GM18951 (cell line): Measurements from ENCODE around the gene MARVELD3.

Experiments
- POLR2A ChIP-seq: IDR thresholded peaks from 4 replicates; pipeline ENCODE4 v1.6.1; 2011; ENCODE audit warnings: mild to moderate bottlenecking; ENCODE audit not compliant: insufficient read length, insufficient read depth; ENCODE audit errors: extremely low read depth
- in situ Hi-C: fragments of 300-500 bp; cut with MboI; formaldehyde crosslinking; loops from one replicate; pipeline ENCODE4 v1.12.0; 2022; ENCODE audit warnings: low sequenced_read_pairs, mixed read lengths, inconsistent platforms; ENCODE audit not compliant: unreplicated experiment

Gene MARVELD3

DNA sequence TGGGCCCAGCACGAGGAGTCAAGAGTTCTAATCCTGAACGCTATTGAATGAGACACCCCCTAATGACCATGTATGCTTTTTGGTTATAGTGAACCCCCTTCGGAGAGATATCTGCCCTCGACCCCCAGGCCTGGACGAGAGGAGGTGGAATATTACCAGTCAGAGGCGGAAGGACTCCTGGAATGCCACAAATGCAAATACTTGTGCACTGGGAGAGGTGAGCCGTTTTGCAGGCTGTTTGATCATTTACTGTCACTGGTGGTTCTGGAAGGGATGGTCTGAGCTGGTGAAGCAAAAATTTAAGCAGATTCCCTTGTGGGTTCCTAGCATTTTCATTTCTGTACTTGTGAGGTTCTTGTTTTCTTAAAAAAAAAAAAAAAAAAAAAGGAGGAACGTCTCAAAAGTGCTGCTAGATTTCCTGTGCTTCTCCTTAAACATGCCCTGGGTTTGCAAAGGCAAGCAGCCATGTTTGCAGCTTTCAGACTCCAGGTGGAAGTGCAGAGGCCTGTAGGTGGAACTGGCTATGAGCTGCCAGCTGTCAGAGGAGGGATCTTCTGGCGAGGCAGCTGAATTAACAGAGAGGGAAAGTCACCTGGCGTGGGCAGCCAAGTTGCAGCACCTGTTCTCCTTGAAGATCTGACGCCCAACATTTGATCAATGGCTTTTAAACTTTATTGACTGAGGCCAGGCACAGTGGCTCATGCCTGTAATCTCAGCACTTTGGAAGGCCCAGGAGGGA lies 3.5 kb downstream of the MARVELD3 start:
- TF ChIP-seq POLR2A: no peak
- in situ Hi-C loops: no loop called here

- no peak for TF ChIP-seq POLR2A
- in situ Hi-C loops: no loop called here
Observed at GRCh38 chr16:71630808-71631207, 4.8 kb downstream of the MARVELD3 start.

DNA sequence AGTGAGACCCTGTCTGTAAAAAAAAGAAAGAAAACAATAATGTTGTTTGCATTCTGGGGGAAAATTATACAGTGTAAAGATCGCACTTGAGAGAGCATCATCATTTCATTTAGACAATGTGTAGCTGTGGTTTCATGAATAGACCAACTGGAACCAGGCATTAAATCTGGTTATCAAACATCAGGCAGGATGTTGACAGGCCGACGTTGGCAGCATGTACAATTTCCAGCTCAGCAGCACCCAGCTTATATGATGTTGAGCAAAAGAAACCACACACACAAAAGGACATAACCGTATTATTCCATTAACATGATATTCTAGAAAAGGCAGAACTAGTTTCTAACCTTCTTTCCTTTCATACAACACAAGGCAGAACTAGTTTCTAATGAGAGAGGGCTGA lies 5.8 kb downstream of the MARVELD3 start:
- no peak for TF ChIP-seq POLR2A
- in situ Hi-C loops: no loop called here

- no peak for TF ChIP-seq POLR2A
- in situ Hi-C loops: no loop called here
Observed at GRCh38 chr16:71635632-71636031, 9.6 kb downstream of the MARVELD3 start.

DNA sequence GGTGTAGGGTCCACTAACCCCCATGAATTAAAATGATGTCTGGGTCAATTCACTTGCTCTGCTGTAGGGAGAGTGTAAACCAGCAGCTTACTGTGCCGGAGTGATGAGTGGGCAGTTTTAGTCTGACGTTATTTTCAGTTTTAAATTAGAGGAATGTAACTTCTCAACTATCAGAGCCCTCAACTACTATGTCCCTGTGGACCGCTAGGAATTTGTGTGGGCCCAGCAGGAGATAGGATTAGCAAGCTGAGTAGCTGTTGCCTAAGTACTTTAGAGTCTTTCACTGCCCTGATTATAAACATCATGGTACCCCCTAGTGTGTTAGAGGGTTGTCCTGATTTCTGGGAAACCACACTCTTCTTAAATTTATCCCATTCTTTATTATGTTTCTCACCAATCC lies 11.4 kb downstream of the MARVELD3 start:
- in situ Hi-C loops: no loop called here

DNA sequence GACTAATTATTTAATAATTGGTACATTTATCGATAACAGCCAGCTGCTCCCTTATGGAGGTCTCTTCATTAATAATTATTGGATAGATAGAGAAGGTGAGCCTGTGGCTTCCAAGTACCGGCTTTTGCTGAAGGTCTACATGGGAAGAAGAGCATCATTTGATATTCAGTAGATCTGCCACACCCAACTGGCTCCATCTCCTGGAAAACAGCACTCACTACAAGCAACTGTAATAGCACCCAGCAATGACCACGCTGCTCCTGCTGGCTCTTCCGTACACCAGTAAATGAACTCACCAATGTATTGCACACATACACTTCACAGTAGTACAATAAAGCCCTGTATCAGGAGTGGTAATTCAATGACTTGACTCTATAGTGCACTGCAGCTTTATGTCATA lies 19.5 kb downstream of the MARVELD3 start:
- no peak for TF ChIP-seq POLR2A
- in situ Hi-C loops: no loop called here

More for the DNA sequence above, 11.4 kb downstream of the MARVELD3 start:
- no peak for TF ChIP-seq POLR2A

- in situ Hi-C loops: no loop called here
- no peak for TF ChIP-seq POLR2A
Observed at GRCh38 chr16:71647391-71647790, 21.4 kb downstream of the MARVELD3 start.

DNA sequence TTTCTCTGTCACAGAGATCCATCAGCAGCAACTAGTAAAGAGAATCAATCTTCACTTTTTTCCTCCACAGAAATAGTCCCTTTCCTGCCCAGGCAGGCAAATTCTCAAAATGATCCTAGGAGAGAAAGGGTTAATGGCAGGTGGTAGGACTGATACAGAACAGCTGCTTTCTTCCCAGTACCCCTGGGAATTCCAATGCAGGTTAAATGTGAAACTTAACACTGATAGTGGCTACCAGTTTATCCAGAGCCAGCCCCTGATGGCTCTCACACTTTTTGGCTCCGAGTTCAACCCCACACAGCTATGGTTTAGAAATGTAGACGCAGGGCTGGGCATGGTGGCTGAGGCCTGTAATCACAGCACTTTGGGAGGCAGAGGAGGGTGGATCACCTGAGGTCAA lies 22.2 kb downstream of the MARVELD3 start:
- no peak for TF ChIP-seq POLR2A
- in situ Hi-C loops: no loop called here

DNA sequence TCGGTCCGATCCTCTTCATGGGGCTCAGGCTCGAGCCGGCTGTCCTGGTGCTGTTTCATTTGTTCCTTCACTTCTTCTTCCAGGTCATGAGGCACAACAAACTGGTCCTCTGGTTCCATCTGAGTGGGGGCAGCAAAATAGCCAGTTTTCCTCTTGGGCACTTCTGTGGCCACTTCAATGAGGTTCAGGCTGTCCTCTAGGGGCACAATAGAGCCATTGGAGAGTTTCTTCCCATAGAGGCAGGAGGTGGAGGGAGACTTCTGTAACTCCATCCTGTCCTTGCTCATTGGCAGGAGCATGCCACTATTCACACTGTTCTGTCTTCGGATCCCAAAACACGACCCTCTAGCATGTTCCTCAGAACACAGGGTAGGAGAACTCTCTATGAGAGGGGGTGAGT lies 22.9 kb downstream of the MARVELD3 start:
- no peak for TF ChIP-seq POLR2A
- in situ Hi-C loops: no loop called here

GRCh38 chr16:71649704-71650103 lies 23.7 kb downstream of the MARVELD3 start:
- TF ChIP-seq POLR2A: no peak
- in situ Hi-C loops: no loop called here

GRCh38 chr16:71658771-71659170 lies 32.8 kb downstream of the MARVELD3 start:
- no peak for TF ChIP-seq POLR2A
- in situ Hi-C loops: no loop called here

- no peak for TF ChIP-seq POLR2A
- in situ Hi-C loops: no loop called here
Observed at GRCh38 chr16:71659471-71659870, 33.5 kb downstream of the MARVELD3 start.

DNA sequence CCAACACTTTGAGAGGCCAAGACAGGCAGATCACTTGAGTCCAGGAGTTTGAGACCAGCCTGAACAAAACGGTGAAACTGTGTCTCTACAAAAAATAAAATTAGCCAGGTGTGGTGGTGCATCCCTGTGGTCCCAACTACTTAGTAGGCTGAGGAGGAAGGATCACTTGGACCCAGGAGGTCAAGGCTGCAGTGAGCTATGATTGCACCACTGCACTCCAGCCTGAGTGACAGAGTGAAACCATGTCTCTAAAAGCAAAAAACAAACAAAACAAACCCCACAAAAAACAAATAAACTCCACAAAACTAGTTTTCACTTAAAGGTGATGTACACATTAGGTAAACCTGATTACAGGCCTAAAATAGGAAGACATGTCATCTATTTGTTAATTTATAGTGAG lies 40.3 kb downstream of the MARVELD3 start:
- no peak for TF ChIP-seq POLR2A
- in situ Hi-C loops: no loop called here

- no peak for TF ChIP-seq POLR2A
- in situ Hi-C loops: no loop called here
Observed at GRCh38 chr16:71666928-71667707, 41.1 kb downstream of the MARVELD3 start.
